Transverse colon (tissue), 4 donors: ENCODE results near the gene GALP. TPM values are rescaled to one million over a fixed set of nuclear protein-coding genes. Genes with fewer than 3 reads are reported as not detected.
"Not testable (repeated sequence)": the region's sequence is repeated elsewhere in the genome, so short reads cannot be mapped to it uniquely, and the experiment has no call there.

Source experiments
- DNase-seq: peaks from one replicate; pipeline ENCODE4 v3.0.0-alpha.2; 2019
- H3K27ac ChIP-seq, 4 donors: fragments of 200-600 bp; sonication (generic); 2 replicates each; pipeline ENCODE4 v1.5.1; 2016 to 2018; ENCODE audit warnings: inconsistent platforms in 4 of 4
- H3K27me3 ChIP-seq: fragments of 200-600 bp; sonication (generic); 2 replicates; pipeline ENCODE4 v1.5.1; 2017; ENCODE audit warnings: inconsistent platforms
- H3K36me3 ChIP-seq, 4 donors: fragments of 200-600 bp; sonication (generic); 2 replicates each; pipeline ENCODE4 v1.5.1; 2017 to 2019; ENCODE audit warnings: inconsistent platforms in 4 of 4
- H3K4me1 ChIP-seq, 4 donors: fragments of 200-600 bp; sonication (generic); 2 replicates each; pipeline ENCODE4 v1.5.1; 2017 to 2020; ENCODE audit warnings: inconsistent platforms in 4 of 4
- H3K4me3 ChIP-seq, 4 donors: fragments of 200-600 bp; sonication (generic); 1 replicate in 1 of 4; 2 replicates in 3 of 4; pipeline versions ENCODE4 v1.5.1 to v1.6.1; 2017 to 2019; ENCODE audit warnings: inconsistent platforms in 4 of 4
- H3K9me3 ChIP-seq, 2 donors: fragments of 200-600 bp; sonication (generic); 2 replicates each; pipeline ENCODE4 v1.5.1; 2017 to 2019; ENCODE audit warnings: inconsistent platforms in 2 of 2
- EP300 ChIP-seq: sonication (generic); formaldehyde crosslinking; IDR thresholded peaks from one replicate; pipeline ENCODE4 v1.6.1; 2017; ENCODE audit warnings: antibody characterized with exemption, low read depth
- POLR2A ChIP-seq: fragments of 450-650 bp; IDR thresholded peaks from one replicate; pipeline ENCODE4 v1.6.1; 2016; ENCODE audit warnings: antibody characterized with exemption, mild to moderate bottlenecking, moderate library complexity
- POLR2AphosphoS5 ChIP-seq, 3 donors: sonication (generic); formaldehyde crosslinking; IDR thresholded peaks; one replicate each; pipeline ENCODE4 v1.6.1; 2016; ENCODE audit warnings: antibody characterized with exemption in 3 of 3
- WGBS, 2 donors: methylation state at CpG; one replicate each; pipeline ENCODE4 v1.1.5; 2018; ENCODE audit warnings: low coverage in 1 of 2; 5-methylcytosine and 5-hydroxymethylcytosine counted together
- in situ Hi-C, 4 donors: fragments of 200-750 bp; cut with MboI; loops; one replicate each; pipeline versions ENCODE4 v1.15.0 to v1.15.1; 2017; ENCODE audit warnings: low sequenced_read_pairs in 3 of 4, low pct_ligation_motif_present in 1 of 4, low pct_unique_long_range_greater_than_20kb in 1 of 4
- intact Hi-C: fragments of 100-400 bp; cut with DNase I; formaldehyde crosslinking; loops from one replicate; pipeline ENCODE4 v1.15.1; 2023; ENCODE audit warnings: low total_unique reads
- total RNA-seq, 4 donors: library from RNA; depleted of rRNA; stranded (reverse); fragments of >200 nt; gene quantifications; one replicate each; pipeline ENCODE4 v1.1.0, GENCODE V29; 2016
- TF ChIP-seq, protein P1 (sequence below), 5 experiments: fragments of 200-600 bp in 3 of 5; fragments of 450-650 bp in 2 of 5; sonication (generic) in 3 of 5; IDR thresholded peaks; 1 replicate in 2 of 5; 2 replicates in 3 of 5; pipeline ENCODE4 v1.5.1; 2016 to 2017; ENCODE audit warnings: antibody characterized with exemption in 5 of 5, inconsistent platforms in 3 of 5, mild to moderate bottlenecking in 2 of 5, moderate library complexity in 1 of 5

Gene GALP
- total RNA-seq, 4 donors from 2014 or later, result not detected

DNA sequence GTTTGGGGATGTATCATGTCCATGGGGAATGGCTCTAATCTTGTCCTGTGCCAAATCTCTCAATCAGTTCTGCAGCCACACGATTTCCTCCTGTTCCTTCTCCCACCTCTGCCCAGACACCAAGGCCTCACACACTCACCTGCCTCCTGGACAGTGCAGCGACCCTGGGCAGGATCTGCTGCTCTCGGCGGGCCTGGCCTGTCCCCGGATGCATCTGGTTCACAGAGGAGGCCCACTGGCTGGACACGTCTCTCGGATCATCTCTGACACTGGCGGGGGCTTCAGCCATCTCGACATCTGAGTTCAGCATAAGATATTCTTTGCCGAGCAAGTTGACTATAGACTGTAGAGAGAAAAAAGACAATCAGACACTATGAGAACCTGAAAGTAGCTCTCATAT lies 15.9 kb downstream of the GALP start:
- DNase-seq, result no peak
- Histone ChIP-seq H3K27ac (no peak overlapping the region), H3K36me3 (no peaks in the 10 kb centered on the region), H3K4me3 (no peak overlapping the region), H3K27me3 (no peaks in the 10 kb centered on the region), H3K9me3 (no peaks in the 10 kb centered on the region), H3K4me1 (no peaks in the 10 kb centered on the region)
- intact Hi-C loops (no loop called here), in situ Hi-C loops (no loop called here)
- 87% methylated on average over 10 of the region's 10 CpGs; no CpG with 5 or more reads in 1 of the 2 donors for WGBS, 2 donors
- TF ChIP-seq, protein P1, sequence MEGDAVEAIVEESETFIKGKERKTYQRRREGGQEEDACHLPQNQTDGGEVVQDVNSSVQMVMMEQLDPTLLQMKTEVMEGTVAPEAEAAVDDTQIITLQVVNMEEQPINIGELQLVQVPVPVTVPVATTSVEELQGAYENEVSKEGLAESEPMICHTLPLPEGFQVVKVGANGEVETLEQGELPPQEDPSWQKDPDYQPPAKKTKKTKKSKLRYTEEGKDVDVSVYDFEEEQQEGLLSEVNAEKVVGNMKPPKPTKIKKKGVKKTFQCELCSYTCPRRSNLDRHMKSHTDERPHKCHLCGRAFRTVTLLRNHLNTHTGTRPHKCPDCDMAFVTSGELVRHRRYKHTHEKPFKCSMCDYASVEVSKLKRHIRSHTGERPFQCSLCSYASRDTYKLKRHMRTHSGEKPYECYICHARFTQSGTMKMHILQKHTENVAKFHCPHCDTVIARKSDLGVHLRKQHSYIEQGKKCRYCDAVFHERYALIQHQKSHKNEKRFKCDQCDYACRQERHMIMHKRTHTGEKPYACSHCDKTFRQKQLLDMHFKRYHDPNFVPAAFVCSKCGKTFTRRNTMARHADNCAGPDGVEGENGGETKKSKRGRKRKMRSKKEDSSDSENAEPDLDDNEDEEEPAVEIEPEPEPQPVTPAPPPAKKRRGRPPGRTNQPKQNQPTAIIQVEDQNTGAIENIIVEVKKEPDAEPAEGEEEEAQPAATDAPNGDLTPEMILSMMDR (IDR thresholded peaks at IDR 0.05), result no peak
- TF ChIP-seq EP300, result no peak
- TF ChIP-seq POLR2A, result no peak
- no peak for TF ChIP-seq POLR2AphosphoS5 (IDR thresholded peaks at IDR 0.05)

DNA sequence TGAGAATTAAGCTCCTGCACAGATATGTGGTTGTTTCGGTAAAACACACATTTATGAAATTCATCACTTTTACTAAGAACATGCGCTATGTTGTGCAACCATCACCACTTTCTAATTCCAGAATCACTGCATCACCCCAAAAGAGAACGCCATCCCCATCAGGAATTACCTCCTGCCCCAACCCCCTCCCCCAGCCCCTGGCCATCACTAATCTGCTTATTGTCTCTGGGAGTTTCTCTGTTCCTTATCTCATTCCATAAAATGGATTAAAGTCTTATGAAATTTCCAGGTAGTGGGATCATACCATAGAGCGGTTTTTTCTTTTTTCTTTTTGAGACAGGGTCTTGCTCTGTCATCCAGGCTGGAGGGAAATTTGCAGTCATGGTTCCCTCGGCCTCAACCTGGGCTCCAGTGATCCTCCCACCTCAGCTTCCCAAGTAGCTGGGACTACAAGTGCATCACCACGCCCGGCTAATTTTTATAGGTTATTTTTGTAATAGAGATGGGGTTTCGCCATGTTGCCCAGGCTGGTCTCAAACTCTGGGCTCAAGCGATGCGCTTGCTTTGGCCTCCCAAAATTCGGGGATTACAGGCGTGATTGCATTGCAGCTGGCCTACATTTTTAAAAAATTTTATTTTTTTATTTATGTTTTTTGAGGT lies 18.3 kb downstream of the GALP start:
- WGBS, 2 donors, result 86 to 90% methylated on average over 4 to 12 of the region's 12 CpGs
- no peak for DNase-seq
- in situ Hi-C loops, result no loop called here

DNA sequence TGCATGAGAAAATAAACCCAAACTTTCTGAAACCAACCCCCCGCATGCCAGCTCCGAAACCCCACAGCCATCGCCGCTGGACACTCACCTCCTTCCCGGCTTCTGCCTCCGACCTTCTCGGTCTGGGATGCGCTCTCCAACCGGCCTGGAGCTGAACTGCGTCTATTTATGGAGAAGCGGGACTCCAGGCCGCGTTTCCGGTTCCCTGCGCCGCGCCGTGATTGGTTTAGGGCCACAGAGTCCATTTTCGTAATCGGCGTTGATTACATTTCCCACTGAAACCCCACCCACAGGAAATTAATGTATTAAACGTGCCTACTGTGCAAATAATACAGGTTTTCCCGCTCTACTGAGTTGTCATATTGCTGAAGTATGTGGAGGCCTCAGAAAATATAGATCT lies 21.8 kb downstream of the GALP start, which contains the start of gene ZSCAN5B:
Gene ZSCAN5B (minus strand): TSS at position 138 of the 400 bp plus-strand sequence. CDS start 4,731 bp downstream, outside the sequence.
- in situ Hi-C loops, result not testable (repeated sequence)
- 83 to 86% methylated on average over 6 to 20 of the region's 23 CpGs for WGBS, 2 donors

More for the DNA sequence above, 18.3 kb downstream of the GALP start:
- TF ChIP-seq, protein P1 (IDR thresholded peaks at IDR 0.05), result no peak
- TF ChIP-seq POLR2A (no peak), POLR2AphosphoS5 (IDR thresholded peaks at IDR 0.05) (no peak), EP300 (no peak)
- intact Hi-C loops, result no loop called here
- Histone ChIP-seq H3K36me3 (no peaks in the 10 kb centered on the region), H3K27me3 (no peaks in the 10 kb centered on the region), H3K4me3 (no peak overlapping the region), H3K9me3 (no peaks in the 10 kb centered on the region), H3K4me1 (no peaks in the 10 kb centered on the region), H3K27ac (no peak overlapping the region)

DNA sequence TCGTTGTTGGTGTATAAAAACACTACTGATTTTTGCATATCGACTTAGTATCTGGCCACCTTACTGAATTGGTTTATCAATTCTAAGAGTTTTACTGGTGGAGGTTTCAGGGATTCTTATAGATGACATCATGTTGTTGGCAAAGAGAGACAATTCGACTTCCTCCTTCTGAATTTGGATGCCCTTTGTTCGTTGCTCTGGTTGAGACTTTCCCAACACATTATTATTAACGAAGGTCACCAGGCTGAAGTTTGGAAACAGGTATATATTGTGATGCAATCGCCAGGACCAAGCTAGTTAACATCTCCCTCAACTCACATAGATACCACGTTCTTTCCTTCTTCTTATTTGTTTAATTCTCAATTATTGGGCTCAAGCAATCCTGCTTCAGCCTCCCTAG lies 23.9 kb downstream of the GALP start:
- H3K36me3 ChIP-seq, result no peaks in the 10 kb centered on the region
- H3K4me3 ChIP-seq, result no peak overlapping the region
- intact Hi-C loops (no loop called here), in situ Hi-C loops (no loop called here)
- H3K27ac ChIP-seq, result no peak overlapping the region
- no peak for DNase-seq
- 49 to 64% methylated on average over 7 of the region's 7 CpGs for WGBS, 2 donors
- no peaks in the 10 kb centered on the region for H3K4me1 ChIP-seq
- TF ChIP-seq POLR2A (no peak), POLR2AphosphoS5 (IDR thresholded peaks at IDR 0.05) (no peak), EP300 (no peak)
- TF ChIP-seq, protein P1 (IDR thresholded peaks at IDR 0.05), result no peak
- H3K9me3 ChIP-seq, result no peaks in the 10 kb centered on the region
- no peaks in the 10 kb centered on the region for H3K27me3 ChIP-seq

More for the DNA sequence above, 21.8 kb downstream of the GALP start, which contains the start of gene ZSCAN5B:
- H3K27ac ChIP-seq, H3K4me1 ChIP-seq, H3K36me3 ChIP-seq, DNase-seq, intact Hi-C loops, H3K27me3 ChIP-seq, H3K4me3 ChIP-seq, H3K9me3 ChIP-seq: not testable (repeated sequence)

DNA sequence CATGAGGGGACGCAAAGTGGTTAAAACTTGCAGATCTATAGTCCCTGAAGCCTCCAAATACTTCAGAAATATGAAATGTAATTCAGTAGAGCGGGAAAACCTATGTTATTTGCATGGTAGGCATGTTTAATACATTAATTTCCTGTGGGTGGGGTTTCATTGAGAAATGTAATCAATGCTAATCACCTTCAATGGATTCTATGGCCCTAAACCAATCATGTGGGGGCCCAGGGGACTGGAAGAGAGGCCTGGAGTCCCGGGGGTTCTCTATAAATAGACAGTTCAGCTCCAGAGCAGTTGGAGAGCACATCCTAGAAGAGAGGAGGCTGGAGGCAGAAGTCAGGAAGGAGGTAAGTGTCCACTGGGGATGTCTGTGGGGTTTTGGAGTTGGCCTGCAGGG lies 26.2 kb downstream of the GALP start, which contains the start of gene ZSCAN5C:
Gene ZSCAN5C (plus strand): TSS at position 301 of the 400 bp plus-strand sequence. CDS start 3,641 bp downstream, outside the sequence.
- H3K27ac ChIP-seq, result no peak within 1 kb of the TSS
- no peak for DNase-seq
- no peak within 1 kb of the TSS for H3K4me3 ChIP-seq
- H3K27me3 ChIP-seq, result no peaks in the 10 kb centered on the region
- intact Hi-C loops, result no loop called here
- in situ Hi-C loops, result no loop called here
- no peak for TF ChIP-seq POLR2A
- TF ChIP-seq EP300, result no peak
- TF ChIP-seq, protein P1 (IDR thresholded peaks at IDR 0.05), result no peak
- no peak for TF ChIP-seq POLR2AphosphoS5 (IDR thresholded peaks at IDR 0.05)
- H3K36me3 ChIP-seq, result no peaks in the 10 kb centered on the region
- H3K9me3 ChIP-seq, result no peaks in the 10 kb centered on the region
- no peaks in the 10 kb centered on the region for H3K4me1 ChIP-seq
- 59 to 63% methylated on average over 3 of the region's 3 CpGs for WGBS, 2 donors

DNA sequence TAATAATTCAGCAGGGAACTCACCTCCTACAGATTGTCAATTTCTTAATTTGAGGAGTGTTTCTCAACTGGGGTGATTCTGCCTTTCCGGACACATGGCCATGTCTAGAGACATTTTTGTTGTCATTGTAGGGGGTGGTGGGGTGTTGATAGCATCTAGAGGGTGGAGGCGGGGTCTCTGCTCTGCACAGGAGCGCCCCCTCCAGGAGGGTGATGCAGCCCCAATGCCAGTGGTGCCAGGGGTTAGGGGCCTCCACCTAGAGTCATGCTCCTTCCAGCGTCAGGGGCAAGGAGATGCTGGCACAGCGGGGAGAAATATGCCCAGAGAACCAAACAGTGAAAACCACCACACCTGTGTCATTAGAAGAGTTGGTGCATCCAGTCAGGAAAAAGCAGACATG lies 31.8 kb downstream of the GALP start:
- DNase-seq, H3K27ac ChIP-seq, intact Hi-C loops, H3K9me3 ChIP-seq, H3K4me3 ChIP-seq, in situ Hi-C loops, H3K4me1 ChIP-seq, H3K36me3 ChIP-seq, H3K27me3 ChIP-seq: not testable (repeated sequence)
- 76 to 83% methylated on average over 1 to 5 of the region's 5 CpGs for WGBS, 2 donors
